Endometrial microvascular endothelial cells (primary cell): ENCODE measurements around the gene PPARD. TPM values are rescaled to one million over a fixed set of nuclear protein-coding genes. Genes with fewer than 3 reads are reported as not detected.

Experiments used
- in situ Hi-C: cut with HindIII; loops from 2 replicates; pipeline ENCODE4 v1.10.0; 2017; ENCODE audit warnings: low sequenced_read_pairs, low pct_unique_long_range_greater_than_20kb; ENCODE audit errors: inconsistent ontology term
- total RNA-seq: library from RNA; depleted of rRNA; stranded (reverse); fragments of >200 nt; gene quantifications from one replicate; pipeline ENCODE4 v1.2.3, GENCODE V29; 2015; ENCODE audit errors: inconsistent ontology term

Gene PPARD
- total RNA-seq, 1 donor from 2014 or later = 9.1 TPM

DNA sequence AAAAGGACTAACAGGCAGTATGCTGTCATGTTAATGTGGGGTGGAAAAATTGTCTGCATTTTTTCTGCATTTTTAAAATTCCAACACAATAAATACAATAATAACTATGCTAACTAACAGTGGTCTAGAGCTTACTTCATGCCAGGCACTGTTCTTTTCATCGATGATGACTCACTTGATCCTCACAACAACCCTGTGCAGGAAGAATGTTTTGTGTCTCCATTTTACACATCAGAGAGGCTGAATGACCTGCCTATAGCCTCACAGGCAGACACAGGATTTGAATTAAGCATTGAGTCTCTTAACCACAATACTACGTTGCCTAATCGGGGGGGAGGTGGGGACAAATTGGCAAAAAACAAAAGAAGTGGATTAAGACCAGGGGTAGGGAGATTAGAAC is 82.9 kb downstream of the PPARD start:
- in situ Hi-C loops = loop anchor here (25.0 kb wide), 1 partner anchor 88 kb away; the partner anchor contains the start of gene PPARD

DNA sequence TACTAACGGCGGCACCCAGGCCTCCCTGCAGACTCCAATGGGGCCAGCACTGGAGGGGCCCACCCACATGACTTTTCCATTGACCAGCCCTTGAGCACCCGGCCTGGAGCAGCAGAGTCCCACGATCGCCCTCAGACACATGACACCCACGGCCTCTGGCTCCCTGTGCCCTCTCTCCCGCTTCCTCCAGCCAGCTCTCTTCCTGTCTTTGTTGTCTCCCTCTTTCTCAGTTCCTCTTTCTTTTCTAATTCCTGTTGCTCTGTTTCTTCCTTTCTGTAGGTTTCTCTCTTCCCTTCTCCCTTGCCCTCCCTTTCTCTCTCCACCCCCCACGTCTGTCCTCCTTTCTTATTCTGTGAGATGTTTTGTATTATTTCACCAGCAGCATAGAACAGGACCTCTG is 83.7 kb downstream of the PPARD start:
- in situ Hi-C loops = loop anchor here (25.0 kb wide), 1 partner anchor 89 kb away; the partner anchor contains the start of gene PPARD

DNA sequence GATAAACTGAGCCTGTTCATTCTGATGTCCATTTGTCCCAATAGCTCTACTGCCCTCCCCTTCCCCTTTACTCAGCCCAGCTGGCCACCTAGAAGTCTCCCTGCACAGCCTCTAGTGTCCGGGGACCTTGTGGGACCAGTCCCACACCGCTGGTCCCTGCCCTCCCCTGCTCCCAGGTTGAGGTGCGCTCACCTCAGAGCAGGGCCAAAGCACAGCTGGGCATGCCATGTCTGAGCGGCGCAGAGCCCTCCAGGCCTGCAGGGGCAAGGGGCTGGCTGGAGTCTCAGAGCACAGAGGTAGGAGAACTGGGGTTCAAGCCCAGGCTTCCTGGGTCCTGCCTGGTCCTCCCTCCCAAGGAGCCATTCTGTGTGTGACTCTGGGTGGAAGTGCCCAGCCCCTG is 85.1 kb downstream of the PPARD start:
- in situ Hi-C loops = loop anchor here (25.0 kb wide), 1 partner anchor 90 kb away; the partner anchor contains the start of gene PPARD

DNA sequence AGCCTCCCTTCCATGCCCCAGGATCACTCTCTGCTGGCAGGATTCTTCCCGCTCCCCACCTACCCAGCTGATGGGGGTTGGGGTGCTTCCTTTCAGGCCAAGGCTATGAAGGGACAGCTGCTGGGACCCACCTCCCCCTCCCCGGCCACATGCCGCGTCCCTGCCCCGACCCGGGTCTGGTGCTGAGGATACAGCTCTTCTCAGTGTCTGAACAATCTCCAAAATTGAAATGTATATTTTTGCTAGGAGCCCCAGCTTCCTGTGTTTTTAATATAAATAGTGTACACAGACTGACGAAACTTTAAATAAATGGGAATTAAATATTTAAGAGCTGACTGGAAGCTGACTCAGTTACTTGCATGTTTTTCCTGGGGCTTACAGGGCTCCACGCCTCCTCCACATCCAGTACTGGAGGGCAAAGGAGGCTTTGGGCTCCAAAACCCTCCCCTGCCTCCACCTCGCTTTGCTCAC is 85.5 kb downstream of the PPARD start:
- in situ Hi-C loops = loop anchor here (25.0 kb wide), 1 partner anchor 91 kb away; the partner anchor contains the start of gene PPARD

DNA sequence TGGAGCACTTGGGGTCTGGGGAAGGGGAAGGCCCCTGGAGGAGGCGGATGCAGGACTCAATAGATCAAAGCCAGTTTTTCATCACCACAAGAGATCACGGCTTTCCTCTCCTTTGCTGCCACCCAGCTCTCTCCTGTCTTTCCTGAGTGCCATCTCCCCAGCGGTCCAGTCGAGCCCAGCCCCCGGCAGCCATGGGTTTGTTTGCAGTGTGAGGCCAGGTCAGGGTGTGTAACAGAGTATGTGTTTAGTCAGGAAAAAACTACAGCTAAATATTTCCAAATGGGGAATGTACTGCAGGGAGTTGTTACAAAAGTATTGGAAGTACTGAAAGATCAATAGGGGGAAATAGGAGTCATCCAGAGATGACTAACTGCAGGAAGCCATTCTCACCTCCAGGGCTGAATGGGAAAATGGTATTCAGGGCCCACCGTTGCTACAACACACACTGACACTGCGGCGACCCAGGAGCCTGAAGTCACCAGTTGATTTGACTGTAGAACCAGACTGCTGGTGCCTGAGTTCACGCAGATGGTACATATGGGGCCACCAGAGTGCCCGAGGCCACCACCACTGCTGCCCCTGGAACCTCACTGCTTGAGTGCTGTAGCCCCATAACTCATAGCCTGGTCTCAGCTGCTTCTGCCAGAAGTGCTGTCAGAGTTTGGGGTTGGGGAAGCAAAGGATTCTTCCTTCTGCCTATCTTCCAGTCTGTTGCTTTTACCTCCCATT is 86.2 kb downstream of the PPARD start:
- in situ Hi-C loops = loop anchor here (25.0 kb wide), 1 partner anchor 91 kb away; the partner anchor contains the start of gene PPARD

DNA sequence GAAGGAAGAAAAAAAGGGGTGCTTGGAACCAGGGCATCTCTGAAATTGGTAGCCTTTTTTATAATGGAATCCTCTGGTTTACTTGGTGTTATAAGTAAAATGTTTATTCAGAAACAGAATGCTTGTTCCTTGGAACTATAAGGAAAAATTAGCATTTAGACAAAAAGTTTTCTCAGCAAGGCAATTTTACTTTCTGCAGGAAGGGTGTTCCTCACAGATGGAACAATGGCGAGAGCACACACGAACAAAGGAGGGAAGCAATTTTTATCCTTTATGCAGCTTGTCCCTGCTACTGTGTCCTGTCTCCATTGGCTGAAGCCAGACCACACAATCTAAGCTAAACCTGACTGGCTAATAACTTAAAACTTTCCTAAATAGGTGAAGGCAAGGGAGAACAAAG is 87.1 kb downstream of the PPARD start:
- in situ Hi-C loops = loop anchor here (25.0 kb wide), 1 partner anchor 92 kb away; the partner anchor contains the start of gene PPARD

DNA sequence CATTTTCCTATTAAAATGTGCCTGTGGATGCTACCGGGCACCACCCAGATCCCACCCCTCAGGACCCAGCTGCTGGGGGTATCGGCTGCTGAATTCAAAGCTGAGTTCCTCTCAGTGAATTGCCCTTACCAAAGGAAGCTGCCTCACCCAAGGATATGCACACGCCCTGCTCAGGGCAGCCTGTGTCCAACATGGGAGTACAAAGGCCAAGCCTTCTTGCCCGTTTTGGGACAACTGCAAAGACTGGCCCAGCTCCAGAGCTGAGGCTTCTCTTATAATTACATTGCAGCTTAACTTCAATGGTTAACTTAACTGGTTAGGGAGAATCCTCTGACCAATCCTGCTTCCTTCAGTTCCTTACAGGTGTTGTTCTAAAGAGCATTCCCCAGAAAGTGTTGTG is 89.9 kb downstream of the PPARD start:
- in situ Hi-C loops = loop anchor here (25.0 kb wide), 1 partner anchor 95 kb away; the partner anchor contains the start of gene PPARD

DNA sequence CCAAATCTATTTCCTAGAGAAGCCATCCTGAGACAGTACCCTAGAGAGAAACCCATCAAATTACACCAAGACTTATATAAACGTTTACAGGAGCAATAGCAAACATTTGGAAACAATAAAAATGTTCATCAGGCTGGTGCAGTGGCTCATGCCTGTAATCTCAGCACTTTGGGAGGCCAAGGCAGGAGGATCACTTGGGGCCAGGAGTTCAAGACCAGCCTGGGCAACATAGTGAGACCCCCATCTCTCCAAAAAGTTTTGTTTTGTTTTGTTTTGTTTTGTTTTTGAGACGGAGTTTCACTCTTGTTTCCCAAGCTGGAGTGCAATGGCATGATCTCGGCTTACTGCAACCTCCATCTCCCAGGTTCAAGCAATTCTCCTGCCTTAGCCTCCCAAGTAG is 90.3 kb downstream of the PPARD start:
- in situ Hi-C loops = loop anchor here (25.0 kb wide), 1 partner anchor 95 kb away; the partner anchor contains the start of gene PPARD

DNA sequence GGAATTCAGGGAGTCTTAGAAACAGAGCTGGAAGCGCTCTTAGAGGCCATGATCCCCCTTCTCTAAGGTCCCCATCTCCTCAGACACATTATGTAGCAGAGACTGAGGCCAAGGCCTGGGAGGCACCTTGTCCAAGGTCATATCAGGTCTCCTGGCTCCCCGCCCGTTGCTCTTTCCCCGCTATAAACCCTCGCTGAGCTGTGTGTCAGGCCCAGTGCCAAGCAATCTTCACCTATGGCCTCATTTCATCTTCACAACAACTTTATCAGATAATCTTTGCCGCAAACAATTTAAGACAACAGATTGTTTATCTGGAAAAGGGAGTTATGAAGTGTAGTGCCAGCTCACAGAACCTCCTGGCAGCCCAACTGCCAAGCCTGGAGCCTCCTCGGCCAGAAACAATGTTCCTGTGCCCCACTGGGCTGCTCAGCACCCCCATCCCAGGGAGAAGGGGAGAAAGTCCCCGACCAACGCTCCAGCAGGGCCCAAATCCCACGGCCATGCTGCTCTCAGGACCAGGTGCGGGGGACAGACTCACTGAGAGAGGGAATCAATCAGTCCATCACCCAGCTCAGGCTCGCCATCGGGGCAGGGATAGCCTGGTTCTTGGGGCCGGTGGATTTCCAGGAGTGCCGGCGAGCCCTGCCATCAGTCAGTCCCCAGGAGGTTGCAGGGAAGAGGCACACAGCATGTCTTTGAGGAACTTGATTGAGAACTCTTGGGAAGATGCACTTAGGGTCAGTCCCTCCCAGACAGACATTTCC is 92.9 kb downstream of the PPARD start:
- in situ Hi-C loops = loop anchor here (25.0 kb wide), 1 partner anchor 98 kb away; the partner anchor contains the start of gene PPARD

DNA sequence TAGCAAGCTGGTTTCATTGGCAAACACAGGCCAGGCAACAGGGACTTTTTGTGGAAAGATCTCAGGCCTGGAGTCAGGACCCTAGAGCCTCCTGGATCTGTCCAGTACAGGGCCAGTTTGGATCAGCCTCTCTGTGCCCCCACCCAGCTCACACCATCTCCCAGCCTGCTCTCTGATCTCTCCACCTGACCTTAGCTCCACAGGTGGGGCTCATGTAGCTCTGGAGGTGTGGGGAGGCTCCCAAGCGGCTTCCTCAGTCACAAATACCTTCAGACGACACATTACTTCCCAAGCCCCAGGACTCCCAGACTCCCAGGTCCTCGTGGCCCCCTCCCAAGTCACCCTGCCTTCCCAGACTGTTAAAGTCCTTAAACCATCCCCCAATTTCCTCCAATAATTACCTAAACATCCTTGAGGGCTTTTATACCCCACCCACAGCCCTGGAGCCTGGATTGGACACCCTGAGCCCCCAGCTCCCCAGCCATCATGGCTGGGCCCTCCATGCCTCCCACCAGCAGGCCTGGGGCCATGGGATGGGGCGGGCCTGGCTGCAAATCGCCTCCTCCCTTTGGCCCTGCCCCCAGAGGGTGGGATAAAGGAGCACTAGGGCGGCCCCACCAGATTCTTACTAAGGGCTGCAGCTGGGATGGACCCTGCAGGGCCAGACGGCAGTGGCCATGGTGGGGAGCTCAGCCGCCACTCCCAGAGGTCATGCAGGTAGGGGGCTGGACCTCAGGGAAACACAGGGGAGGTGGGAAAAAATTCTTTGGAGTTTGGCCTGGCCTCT is 93.9 kb downstream of the PPARD start:
- in situ Hi-C loops = loop anchor here (25.0 kb wide), 1 partner anchor 99 kb away; the partner anchor contains the start of gene PPARD

DNA sequence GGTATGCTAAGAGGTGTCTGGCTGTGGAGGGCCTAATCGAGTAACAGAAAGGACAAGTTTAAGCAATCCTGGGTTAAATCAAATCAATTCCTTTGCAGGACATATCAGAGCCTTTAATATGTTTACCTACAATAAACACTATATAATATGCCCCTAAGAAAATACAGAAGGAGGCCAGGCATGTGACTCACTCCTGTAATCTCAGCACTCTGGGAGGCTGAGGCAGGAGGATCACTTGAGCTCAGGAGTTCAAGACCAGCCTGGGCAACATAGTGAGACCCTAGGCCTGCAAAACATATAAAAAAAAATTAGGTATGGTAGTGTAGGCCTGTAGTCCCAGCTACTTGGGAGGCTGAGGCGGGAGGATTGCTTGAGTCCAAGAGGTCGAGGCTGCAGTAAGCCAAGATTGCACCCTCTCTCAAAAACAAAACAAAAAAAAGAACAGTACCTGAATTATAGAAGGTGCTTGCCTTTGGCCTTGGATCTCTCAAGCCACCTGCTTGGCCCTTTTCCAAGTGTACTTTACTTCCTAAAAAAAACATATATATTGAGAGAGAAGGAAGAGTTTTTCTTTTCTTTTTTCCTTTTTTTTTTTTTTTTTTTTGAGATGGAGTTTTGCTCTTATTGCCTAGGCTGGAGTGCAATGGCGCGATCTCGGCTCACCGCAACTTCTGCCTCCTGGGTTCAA is 96.2 kb downstream of the PPARD start:
- in situ Hi-C loops = loop anchor here (25.0 kb wide), 1 partner anchor 101 kb away; the partner anchor contains the start of gene PPARD

DNA sequence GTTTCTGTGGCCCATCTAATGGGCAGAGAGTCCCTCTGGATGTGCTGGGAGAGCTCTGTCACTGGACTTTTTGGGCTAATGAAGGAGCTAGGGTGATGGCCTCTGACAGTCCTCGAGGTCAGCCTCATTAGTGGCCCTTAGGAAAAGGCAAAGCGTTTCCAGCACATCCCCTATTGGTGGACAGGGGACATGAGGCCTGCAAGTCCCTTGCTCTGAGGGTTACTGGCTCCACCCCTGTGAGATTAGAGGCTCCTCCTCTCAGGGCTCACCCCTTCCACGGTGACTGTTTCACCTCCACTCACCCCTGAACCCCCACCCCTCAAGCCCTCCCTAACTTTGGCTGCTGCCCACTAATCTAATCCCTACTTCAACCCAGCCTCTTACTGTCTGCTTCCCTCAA is 97.0 kb downstream of the PPARD start:
- in situ Hi-C loops = loop anchor here (25.0 kb wide), 1 partner anchor 102 kb away; the partner anchor contains the start of gene PPARD

DNA sequence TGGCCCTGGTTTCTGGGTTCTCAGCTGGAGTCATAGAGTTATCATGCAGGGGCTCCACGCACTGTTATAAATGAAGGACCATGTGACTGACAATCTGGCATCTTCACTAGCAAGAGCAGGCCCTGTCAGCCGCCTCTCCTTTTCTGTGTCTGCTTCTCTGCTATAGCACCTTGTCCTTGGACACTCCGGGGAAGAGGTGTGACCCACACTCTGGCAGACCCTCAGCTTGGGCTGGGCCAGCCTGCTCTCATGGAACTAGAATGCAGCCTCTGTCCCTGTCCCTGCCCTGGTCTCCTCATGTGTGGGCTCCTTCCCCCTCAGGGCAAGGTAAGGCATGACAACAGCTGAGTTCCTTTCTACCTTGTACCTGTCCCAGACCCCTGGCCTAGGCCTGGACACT is 98.8 kb downstream of the PPARD start:
- in situ Hi-C loops = loop anchor here (25.0 kb wide), 1 partner anchor 104 kb away; the partner anchor contains the start of gene PPARD

DNA sequence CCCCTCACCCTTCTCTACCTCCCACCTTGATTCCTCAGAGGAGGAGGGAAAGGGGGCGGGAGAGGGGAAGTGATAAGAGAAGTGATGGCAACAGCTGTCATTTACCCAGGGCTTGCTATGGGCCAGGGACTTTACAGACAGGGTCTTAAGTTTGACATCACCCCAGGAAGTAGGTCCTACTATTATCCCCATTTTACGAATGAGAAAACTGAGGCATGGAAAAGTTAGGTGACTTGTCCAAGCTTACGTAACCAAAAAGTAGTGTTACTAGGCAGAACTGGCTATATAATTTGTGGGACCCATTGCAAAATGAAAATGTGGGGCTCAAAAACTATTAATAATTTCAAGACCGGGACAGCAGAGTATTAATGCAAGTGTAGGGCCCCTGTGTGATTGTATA is 99.3 kb downstream of the PPARD start:
- in situ Hi-C loops = loop anchor here (25.0 kb wide), 1 partner anchor 104 kb away; the partner anchor contains the start of gene PPARD

DNA sequence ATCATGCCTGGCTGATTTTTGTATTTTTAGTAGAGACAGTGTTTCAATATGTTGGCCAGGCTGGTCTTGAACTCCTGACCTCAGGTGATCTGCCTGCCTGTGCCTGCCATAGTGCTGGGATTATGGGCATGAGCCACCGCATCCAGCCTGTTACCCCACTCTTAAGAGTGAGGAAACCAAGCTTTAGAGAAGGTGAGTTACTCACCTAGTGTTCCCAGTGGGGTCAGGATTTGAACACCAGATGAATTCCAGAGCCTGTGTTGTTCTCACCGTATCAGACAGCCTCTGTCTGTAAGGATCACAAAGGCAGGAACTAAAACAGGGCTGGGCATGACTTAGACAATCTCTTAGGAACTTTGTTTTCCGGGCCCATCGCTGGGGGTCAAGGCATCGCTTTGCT is 100.3 kb downstream of the PPARD start:
- in situ Hi-C loops = loop anchor here (25.0 kb wide), 1 partner anchor 105 kb away; the partner anchor contains the start of gene PPARD

DNA sequence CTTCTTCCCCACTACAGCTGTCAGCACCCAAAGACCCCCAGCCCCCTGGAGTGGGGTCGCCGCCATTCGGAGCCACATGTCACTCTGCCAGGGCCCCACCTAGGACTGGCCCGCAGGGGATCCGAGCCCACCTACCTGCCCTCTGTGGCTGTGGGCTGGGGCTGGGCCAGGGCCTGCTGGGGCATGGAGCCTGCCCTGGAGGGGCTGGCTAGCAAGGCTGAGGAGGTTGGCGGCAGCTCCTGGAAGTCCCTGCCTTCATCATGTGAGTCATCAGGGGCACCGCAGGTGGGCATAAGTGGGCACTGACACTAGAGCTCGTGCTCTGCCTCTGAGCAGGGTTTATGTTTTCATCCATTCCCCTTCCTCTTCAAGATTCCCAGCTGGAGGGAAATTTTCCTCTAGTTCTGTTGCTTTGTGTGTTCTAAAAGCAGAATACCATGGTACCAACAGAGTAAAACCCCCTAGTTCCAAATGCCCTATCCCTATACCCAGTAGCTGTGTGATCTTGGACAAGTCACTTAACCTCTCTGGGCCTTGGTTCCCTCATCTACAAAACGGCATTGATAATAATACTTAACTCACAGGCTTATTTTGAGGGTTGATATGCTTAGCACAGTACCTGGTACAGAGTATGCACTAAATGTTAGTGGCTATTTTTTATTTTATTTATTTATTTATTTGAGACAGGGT is 101.1 kb downstream of the PPARD start:
- in situ Hi-C loops = loop anchor here (25.0 kb wide), 1 partner anchor 106 kb away; the partner anchor contains the start of gene PPARD

DNA sequence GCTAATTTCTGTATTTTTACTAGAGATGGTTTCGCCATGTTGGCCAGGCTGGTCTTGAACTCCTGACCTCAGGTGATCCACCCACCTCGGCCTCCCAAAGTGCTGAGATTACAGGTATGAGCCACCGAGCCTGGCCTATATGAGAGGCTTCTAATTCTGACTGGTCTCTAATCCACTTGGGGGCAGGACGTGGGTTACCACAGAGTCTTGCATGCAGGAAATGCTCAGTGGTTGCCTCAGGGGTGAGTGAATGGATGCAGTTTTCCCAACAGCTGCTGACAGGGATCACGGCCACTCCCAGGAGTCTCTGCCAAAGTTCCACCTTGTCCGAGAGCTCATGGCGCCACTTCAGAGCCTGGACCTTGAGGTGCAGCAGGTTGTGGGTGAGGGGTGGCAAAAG is 103.3 kb downstream of the PPARD start:
- in situ Hi-C loops = loop anchor here (25.0 kb wide), 1 partner anchor 108 kb away; the partner anchor contains the start of gene PPARD
